Measurements from ENCODE around the gene SP140L.

GRCh38 chr2:230400041-230400440 lies 73.0 kb downstream of the SP140L start:
- TF ChIP-seq EZH2 (IDR thresholded peaks at IDR 0.05; ENCODE audit: insufficient read depth, poor library complexity, severe bottlenecking) (no peak), EZH2phosphoT487 (IDR thresholded peaks at IDR 0.05; ENCODE audit: insufficient read depth, low read depth) (no peak)
